HG03342 (cell line): ENCODE measurements around the gene TALDO1.
"Not testable (repeated sequence)": the region's sequence is repeated elsewhere in the genome, so short reads cannot be mapped to it uniquely, and the experiment has no call there.

Experiments
- ATAC-seq: cut with Tn5 transposase; IDR thresholded peaks from one replicate; pipeline ENCODE4 v1.9.1; 2021; ENCODE audit warnings: mild to moderate bottlenecking, moderate library complexity; ENCODE audit not compliant: unreplicated experiment

TALDO1 gene

GRCh38 chr11:734541-734940 lies 12.7 kb upstream of the TALDO1 start:
- ATAC-seq, result not testable (repeated sequence)

DNA sequence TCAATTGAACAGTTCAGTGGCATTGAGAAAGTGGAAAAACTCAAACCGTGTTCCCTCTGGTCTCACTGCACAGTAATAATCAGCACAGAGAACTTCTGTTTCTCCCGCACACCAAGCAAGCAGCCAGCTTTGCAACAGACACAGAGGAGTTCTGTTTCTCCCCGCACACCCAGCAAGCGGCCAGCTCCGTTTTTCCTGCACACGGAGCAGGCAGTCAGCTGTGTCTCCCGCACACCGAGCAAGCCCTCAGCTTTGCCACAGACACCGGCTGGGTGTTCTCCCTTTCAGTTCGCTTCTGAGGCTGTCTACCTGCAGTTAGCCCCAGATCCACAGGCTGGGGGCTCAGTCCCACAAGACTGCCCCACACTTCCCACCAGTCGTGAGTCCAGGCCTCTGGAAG lies 9.9 kb upstream of the TALDO1 start:
- no peak for ATAC-seq

DNA sequence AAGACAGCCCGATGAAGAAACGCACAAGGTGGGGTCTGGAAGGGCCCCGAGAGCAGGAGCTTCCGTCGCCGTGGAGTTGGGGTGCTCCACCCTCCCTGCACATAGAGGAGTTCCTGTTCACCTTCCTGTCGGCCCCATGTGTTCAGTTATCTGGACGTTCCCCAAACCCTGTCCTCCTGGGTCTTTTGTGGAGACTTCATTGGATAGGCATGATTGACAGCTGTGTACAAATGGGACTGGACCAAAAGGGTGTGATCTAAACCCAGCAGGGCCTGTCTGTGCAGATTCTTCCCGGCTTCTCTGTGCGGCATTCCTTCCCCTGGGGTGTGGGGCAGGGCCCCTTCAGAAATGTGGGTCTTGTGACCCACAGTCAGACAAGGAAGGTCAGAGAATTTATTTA lies 9.4 kb upstream of the TALDO1 start:
- ATAC-seq, result not testable (repeated sequence)

GRCh38 chr11:742156-742546 lies 5.1 kb upstream of the TALDO1 start:
- no peak for ATAC-seq

- ATAC-seq, result no peak
These were observed 4.6 kb upstream of the TALDO1 start for GRCh38 chr11:742571-743201.

DNA sequence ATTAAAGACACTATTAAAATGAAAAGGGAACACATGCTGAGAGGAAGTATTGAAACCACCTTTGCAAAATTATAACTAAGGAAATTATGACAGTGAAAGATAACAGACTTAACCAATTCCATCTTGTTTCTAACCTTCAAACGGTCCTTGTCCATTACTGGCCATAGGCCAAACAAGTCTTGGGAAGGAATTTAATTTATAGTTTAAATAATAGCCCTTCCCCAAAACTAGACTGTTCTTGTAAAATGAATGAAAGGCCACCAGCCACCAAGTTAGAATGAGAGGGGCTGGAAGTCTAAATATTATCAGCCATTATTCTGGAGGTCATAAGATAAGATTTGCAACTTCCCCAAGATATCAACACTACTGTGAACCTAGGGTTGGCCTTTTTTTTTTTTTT lies 1.8 kb upstream of the TALDO1 start:
- ATAC-seq, result no peak

- ATAC-seq, result peak; percentile 23
These were observed 741 bp upstream of the TALDO1 start for GRCh38 chr11:746289-747157.

DNA sequence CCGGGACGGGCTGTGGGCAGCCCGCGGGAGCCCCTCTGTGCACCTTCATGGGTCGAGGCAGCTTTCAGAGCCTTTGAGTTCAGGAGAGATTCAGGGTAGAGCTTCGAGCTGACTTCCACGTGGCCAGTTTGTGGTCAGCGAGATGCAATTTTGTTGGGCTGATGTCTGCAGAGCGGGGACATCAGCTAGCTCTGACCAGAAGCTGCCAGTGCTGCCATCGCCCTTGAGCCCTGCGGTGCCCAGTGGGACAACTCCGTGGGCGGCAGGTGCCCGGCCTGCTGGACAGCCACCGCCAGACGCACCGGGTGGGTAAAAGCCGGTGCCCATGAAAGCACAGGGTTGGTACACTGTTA lies 719 bp downstream of the TALDO1 start:
- ATAC-seq, result peak; percentile 5

- ATAC-seq, result no peak
These were observed 2.5 kb downstream of the TALDO1 start for GRCh38 chr11:749731-750130.

DNA sequence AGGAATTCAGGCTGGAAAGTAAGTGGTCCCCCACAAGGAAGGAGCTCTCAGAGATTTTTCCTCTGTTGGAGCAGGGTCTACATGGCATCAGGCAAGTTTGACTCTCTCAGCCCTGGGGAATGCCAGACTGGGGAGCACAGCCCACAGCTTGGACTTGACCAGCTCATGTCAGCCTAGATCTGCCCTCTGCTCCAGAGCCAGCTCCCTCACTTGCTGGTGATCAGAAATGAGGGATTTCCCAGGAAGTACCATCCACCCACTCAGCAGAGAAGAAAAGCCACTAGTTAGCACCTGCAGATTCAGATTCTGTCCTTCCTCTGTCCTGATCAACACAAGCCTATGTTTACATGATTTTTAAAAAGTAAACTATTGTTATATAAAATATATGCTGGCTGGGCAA lies 13.0 kb downstream of the TALDO1 start:
- no peak for ATAC-seq

- no peak for ATAC-seq
These were observed 14.4 kb downstream of the TALDO1 start for GRCh38 chr11:761526-762108.

DNA sequence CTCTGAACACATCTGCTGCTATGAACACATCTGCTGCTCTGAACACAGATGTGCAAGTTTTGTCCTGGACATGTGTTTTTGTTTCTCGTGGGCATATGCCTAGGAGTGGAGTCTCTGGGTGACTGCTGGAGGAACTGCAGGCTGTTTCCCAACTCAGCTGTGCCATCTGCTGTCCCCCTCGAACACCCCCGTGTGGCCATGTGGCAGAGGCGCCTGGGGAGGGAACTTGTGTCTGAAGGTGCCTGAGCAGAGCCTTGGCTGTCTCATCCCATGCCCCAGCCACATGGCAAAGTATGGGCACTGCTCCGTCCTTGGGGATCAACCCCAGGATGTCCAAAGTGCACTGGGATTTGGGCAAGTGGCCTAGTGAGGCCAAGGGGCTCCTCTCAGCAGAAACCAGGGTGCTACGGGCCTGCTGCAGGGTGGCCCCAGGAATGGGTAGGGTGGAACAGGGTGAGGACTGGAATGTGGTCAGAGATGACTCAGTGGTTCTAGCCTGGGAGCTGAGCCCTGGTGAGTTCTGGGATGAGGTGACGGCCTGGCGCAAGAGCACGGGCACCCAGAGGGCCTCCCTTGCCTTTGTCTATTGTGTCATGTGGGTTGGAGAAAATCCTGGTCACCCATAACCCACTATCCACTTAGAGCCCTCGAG lies 15.3 kb downstream of the TALDO1 start:
- ATAC-seq, result no peak

DNA sequence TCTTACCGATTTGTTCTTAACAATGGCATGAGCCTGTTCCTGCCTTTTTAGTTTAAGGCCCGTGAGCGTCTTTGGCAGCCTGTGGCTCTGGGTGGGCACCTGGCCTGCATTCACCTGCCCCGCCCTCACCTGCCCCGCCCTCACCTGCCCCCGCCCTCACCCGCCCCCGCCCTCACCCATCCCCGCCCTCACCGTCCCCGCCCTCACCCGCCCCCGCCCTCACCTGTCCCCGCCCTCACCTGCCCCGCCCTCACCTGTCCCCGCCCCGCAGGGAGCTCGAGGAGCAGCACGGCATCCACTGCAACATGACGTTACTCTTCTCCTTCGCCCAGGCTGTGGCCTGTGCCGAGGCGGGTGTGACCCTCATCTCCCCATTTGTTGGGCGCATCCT lies 15.8 kb downstream of the TALDO1 start:
- ATAC-seq, result no peak

DNA sequence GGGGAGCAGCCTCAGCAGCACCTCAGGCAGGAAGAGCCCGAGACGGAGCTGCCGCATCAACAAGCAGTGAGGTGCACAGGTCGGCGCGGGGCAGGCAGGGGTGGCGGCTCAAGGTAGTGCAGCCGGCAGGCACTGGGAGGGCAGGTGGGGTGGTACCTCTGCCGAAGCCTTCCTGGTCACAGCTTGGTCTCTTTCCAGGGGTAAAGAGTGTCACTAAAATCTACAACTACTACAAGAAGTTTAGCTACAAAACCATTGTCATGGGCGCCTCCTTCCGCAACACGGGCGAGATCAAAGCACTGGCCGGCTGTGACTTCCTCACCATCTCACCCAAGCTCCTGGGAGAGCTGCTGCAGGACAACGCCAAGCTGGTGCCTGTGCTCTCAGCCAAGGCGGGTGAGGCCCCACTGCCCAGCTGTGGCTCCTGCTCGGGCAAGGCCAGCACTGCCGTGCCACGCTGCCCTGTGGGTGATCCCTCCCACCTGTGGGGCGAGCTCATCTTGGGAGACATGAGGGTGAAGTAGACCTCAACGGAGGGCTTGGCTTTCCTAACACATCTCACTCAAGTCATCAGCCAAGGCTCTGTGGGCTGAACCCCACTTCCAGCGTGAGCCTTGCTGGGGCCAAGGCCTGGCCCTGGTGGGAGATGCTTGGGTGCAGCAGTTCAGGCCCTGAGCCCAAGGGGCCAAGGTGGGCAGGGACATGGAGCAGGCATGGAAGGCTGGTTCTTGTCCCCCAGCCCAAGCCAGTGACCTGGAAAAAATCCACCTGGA lies 16.5 kb downstream of the TALDO1 start:
- no peak for ATAC-seq

DNA sequence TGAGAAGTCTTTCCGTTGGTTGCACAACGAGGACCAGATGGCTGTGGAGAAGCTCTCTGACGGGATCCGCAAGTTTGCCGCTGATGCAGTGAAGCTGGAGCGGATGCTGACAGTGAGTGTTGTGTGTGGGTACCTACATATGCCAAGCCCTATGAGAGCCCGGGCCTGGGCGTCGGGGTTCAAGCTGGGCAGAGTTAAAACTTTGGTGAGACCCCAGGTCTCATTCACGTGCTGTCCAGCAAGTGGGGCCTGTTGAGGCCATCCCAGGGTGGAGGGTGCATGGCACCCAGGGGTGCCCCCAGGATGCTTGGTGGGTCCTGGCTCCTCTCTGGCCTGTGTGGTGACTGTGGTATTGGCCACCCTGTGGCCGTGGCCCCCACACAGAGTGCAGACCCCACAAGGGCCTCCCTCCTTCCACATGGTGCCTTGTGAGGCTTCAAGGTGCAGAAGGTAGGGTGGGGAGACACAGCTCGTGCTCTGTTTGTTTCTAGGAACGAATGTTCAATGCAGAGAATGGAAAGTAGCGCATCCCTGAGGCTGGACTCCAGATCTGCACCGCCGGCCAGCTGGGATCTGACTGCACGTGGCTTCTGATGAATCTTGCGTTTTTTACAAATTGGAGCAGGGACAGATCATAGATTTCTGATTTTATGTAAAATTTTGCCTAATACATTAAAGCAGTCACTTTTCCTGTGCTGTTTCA lies 17.2 kb downstream of the TALDO1 start:
- ATAC-seq, result no peak

- no peak for ATAC-seq
These were observed 17.9 kb downstream of the TALDO1 start for GRCh38 chr11:765025-765801.

GRCh38 chr11:765802-766091 lies 18.5 kb downstream of the TALDO1 start:
- no peak for ATAC-seq

DNA sequence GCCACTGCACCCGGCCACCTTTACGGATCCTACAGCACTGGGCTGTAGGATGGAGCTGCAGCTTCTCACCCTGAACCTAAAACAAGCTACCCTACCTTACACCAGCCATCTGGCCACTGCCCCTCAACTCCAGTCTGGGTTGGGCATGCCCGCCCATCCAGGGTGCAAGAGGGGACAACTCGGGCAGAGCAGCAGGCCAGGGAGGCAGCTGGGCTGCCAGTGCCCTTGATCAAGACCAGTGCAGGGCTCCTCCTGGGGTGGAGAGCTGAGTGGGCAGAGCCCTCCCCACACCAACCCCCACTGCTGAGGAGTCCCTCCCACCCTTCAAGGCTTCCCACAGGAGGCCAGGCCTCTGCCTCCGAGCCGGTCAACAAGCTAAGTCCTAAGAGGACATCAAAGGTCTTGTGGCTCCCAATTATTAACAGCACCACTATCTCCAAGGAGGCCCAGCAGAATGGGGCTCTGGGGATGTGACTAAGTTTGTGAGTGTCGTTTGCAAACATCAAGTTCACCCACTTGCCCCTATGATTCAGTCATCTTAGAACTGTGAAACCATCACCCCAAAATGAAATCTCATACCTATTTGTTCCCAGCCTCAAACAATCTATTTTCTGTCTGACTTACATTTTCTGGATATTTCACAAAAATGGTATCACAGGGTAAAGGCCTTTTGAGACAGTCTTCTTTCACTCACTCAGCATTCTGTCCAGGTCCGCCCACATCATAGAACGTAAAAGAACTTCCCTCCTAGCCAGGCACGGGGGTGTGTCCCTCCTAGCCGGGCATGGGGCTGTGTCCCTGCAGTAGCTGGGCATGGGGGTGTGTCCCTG lies 19.1 kb downstream of the TALDO1 start:
- ATAC-seq, result no peak

DNA sequence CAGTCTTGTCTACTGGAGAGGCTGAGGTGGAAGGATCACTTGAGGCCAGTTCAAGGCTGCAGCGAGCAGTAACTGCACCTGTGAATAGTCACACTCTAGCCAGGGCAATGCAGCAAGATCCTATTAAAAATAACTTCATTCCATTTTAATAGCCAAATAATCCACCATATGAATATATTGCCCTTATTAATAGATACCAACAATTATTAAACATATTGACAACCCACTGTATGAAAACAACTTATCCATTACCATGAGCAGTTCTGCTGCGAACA lies 19.6 kb downstream of the TALDO1 start:
- ATAC-seq, result no peak
